AG04450 (cell line): ENCODE results near the gene ABCG2. TPM values are rescaled to one million over a fixed set of nuclear protein-coding genes. Genes with fewer than 3 reads are reported as not detected.

ENCODE experiments used
- CTCF ChIA-PET: fragments of 300-600, 350-600 bp; formaldehyde crosslinking; extraction: SDS; loops from one replicate; lab custom pipeline; 2022; ENCODE audit warnings: antibody characterized with exemption, inconsistent platforms; lab: Charles Lee
- POLR2A ChIA-PET: fragments of 350-600 bp; formaldehyde crosslinking; extraction: SDS; loops from one replicate; lab custom pipeline; 2021; ENCODE audit warnings: antibody characterized with exemption, inconsistent platforms; lab: Yijun Ruan, JAX
- DNase-seq: peaks from one replicate; pipeline ENCODE4 v3.0.0-alpha.2; 2011; ENCODE audit warnings: low read depth, low spot score
- H3K27ac ChIP-seq: one replicate; pipeline ENCODE4 v1.5.1; 2012; ENCODE audit warnings: low read depth, low read length, control low read depth
- H3K27me3 ChIP-seq: one replicate; pipeline ENCODE4 v1.6.0; 2012; ENCODE audit warnings: low read length; ENCODE audit not compliant: control insufficient read depth, insufficient read depth
- H3K4me3 ChIP-seq: 2 replicates; pipeline ENCODE4 v1.5.1; 2011; ENCODE audit warnings: mild to moderate bottlenecking, low read depth, low read length, control low read depth
- H3K9me3 ChIP-seq: 2 replicates; pipeline ENCODE4 v1.5.1; 2012; ENCODE audit warnings: low read length; ENCODE audit not compliant: control insufficient read depth, insufficient read depth
- polyA plus RNA-seq: library from polyadenylated mRNA; depleted of rRNA; stranded (reverse); fragments of >200 nt; gene quantifications from 2 replicates; pipeline ENCODE4 v1.2.3, GENCODE V29; 2011
- TF ChIP-seq, protein P1 (sequence below): IDR thresholded peaks from 2 replicates; pipeline ENCODE4 v1.5.1; 2011; ENCODE audit warnings: low read depth, low read length, control low read depth, inconsistent platforms

The ABCG2 gene
- polyA plus RNA-seq, 1 experiment, result 1.2 TPM

- CTCF ChIA-PET, result interaction anchor here (1.1 kb wide), 1 partner anchor 32 kb away, joined by 3 read pairs; no protein-coding TSS in a partner anchor
- H3K4me3 ChIP-seq, result no peak overlapping the region
- no peaks in the 10 kb centered on the region for H3K27me3 ChIP-seq
Measured at GRCh38 chr4:88136249-88136648, 22.2 kb downstream of the ABCG2 start.

DNA sequence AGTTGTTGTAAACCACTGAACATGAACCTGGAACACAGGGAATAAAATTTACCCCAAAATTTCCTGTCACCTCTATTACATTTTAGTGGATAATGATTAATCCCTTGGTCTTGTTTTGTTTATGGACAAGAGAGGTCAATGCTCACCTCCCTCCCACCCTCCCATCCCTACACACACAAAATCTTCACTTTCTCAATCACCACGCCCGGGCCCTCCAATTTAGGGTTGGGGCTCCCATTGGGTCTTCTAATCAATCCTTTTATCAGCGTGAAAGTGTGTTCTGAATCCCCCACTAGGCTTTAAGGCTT lies 23.1 kb downstream of the ABCG2 start:
- no peak for DNase-seq
- TF ChIP-seq, protein P1, sequence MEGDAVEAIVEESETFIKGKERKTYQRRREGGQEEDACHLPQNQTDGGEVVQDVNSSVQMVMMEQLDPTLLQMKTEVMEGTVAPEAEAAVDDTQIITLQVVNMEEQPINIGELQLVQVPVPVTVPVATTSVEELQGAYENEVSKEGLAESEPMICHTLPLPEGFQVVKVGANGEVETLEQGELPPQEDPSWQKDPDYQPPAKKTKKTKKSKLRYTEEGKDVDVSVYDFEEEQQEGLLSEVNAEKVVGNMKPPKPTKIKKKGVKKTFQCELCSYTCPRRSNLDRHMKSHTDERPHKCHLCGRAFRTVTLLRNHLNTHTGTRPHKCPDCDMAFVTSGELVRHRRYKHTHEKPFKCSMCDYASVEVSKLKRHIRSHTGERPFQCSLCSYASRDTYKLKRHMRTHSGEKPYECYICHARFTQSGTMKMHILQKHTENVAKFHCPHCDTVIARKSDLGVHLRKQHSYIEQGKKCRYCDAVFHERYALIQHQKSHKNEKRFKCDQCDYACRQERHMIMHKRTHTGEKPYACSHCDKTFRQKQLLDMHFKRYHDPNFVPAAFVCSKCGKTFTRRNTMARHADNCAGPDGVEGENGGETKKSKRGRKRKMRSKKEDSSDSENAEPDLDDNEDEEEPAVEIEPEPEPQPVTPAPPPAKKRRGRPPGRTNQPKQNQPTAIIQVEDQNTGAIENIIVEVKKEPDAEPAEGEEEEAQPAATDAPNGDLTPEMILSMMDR, result no peak
- Histone ChIP-seq H3K27me3 (no peaks in the 10 kb centered on the region), H3K9me3 (no peaks in the 10 kb centered on the region), H3K4me3 (no peak overlapping the region), H3K27ac (no peak overlapping the region)
- CTCF ChIA-PET, result interaction anchor here (1.1 kb wide), 1 partner anchor 31 kb away, joined by 3 read pairs; no protein-coding TSS in a partner anchor
- POLR2A ChIA-PET, result no interaction called here

More at GRCh38 chr4:88136249-88136648, 22.2 kb downstream of the ABCG2 start:
- DNase-seq, result no peak
- TF ChIP-seq, protein P1, result no peak
- H3K27ac ChIP-seq, result no peak overlapping the region
- H3K9me3 ChIP-seq, result no peaks in the 10 kb centered on the region
- POLR2A ChIA-PET, result no interaction called here

GRCh38 chr4:88134536-88135355 lies 23.7 kb downstream of the ABCG2 start:
- Histone ChIP-seq H3K9me3 (no peaks in the 10 kb centered on the region), H3K4me3 (no peak overlapping the region), H3K27ac (no peak overlapping the region), H3K27me3 (no peaks in the 10 kb centered on the region)
- POLR2A ChIA-PET, result no interaction called here
- CTCF ChIA-PET, result no interaction called here
- TF ChIP-seq, protein P1, result no peak
- no peak for DNase-seq

DNA sequence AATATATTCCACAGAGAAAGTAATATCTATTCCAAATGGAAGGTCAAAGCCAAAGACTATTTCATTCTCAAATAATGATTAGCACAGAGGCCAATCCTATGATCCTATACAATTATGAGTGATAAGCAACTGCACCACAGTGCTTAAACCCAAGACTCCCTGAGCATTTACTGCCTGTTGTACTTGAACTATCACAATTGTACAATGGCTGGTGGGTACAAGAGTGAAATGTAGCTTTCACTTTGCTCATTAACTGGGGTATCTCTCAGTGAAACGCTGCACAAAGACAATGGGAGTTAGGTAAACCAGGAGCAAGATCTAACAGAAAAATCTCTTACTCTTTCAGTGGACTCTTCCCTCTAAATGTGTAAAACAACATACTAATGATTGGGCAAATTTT lies 24.3 kb downstream of the ABCG2 start:
- H3K27me3 ChIP-seq, result no peaks in the 10 kb centered on the region
- H3K9me3 ChIP-seq, result no peaks in the 10 kb centered on the region
- CTCF ChIA-PET, result no interaction called here
- no peak overlapping the region for H3K27ac ChIP-seq
- no peak for DNase-seq
- TF ChIP-seq, protein P1, result no peak
- POLR2A ChIA-PET, result no interaction called here
- no peak overlapping the region for H3K4me3 ChIP-seq

GRCh38 chr4:88130544-88131305 lies 27.7 kb downstream of the ABCG2 start:
- TF ChIP-seq, protein P1, result no peak
- DNase-seq, result no peak
- Histone ChIP-seq H3K9me3 (no peaks in the 10 kb centered on the region), H3K4me3 (no peak overlapping the region), H3K27ac (no peak overlapping the region), H3K27me3 (no peaks in the 10 kb centered on the region)
- ChIA-PET CTCF (no interaction called here), POLR2A (no interaction called here)
